Measurements from ENCODE around the gene GRN. TPM values are rescaled to one million over a fixed set of nuclear protein-coding genes. Genes with fewer than 3 reads are reported as not detected.
A peak's percentile ranks its signal among the peaks of the same experiment; 100 is the strongest.

Gene GRN
- total and polyA plus RNA-seq, 9 of the 15 experiments (the other 6 are each of a cell fraction or from before 2014, with no cell fraction given): 5.4 to 75.3 (median 20.7) TPM

GRCh38 chr17:44345454-44346026, 438 bp downstream of the GRN start (continued):
- TF ChIP-seq ZEB2 (IDR thresholded peaks at IDR 0.05) (no peak), SPI1 (IDR thresholded peaks at IDR 0.05; ENCODE audit: borderline replicate concordance, low read depth, low read length) (no peak), FOXP1 (CRISPR knock-in tag; IDR thresholded peaks at IDR 0.05) (no peak), HBP1 (CRISPR knock-in tag; IDR thresholded peaks at IDR 0.05) (no peak), SIX5 (IDR thresholded peaks at IDR 0.05; ENCODE audit: borderline replicate concordance in 1 of 2, insufficient read depth in 1 of 2, low read depth in 1 of 2, low read length in 2 of 2) (no peak), JUNB (CRISPR knock-in tag; conservative IDR thresholded peaks at IDR 0.05) (no peak), ZNF184 (CRISPR knock-in tag; IDR thresholded peaks at IDR 0.05) (no peak), PTBP1 (IDR thresholded peaks at IDR 0.05; ENCODE audit: low read depth, low read length) (no peak), REST (IDR thresholded peaks at IDR 0.05; ENCODE audit: borderline replicate concordance) (peak; percentile 35; the same call in 1 of the 2 replicates), REST (CRISPR knock-in tag; IDR thresholded peaks at IDR 0.05; ENCODE audit: low read depth) (no peak), KDM1A (IDR thresholded peaks at IDR 0.05) (no peak), ZNF354B (CRISPR knock-in tag; IDR thresholded peaks at IDR 0.05) (no peak), TAF15 (IDR thresholded peaks at IDR 0.05; ENCODE audit: low read depth, low read length) (no peak), MED1 (CRISPR knock-in tag; IDR thresholded peaks at IDR 0.05; ENCODE audit: borderline replicate concordance) (no peak), ZNF699 (CRISPR knock-in tag; IDR thresholded peaks at IDR 0.05; ENCODE audit: insufficient replicate concordance) (no peak), SMAD3 (CRISPR knock-in tag; conservative IDR thresholded peaks at IDR 0.05) (no peak), RAD51 (IDR thresholded peaks at IDR 0.05; ENCODE audit: borderline replicate concordance, low read depth) (no peak), ZBTB34 (CRISPR knock-in tag; IDR thresholded peaks at IDR 0.05) (no peak), RBM17 (IDR thresholded peaks at IDR 0.05; ENCODE audit: borderline replicate concordance, low read depth, low read length) (no peak), MIER1 (IDR thresholded peaks at IDR 0.05; ENCODE audit: low read depth) (no peak)

Measured in K562 (cell line).